ENCODE data around the gene PTPRN2. TPM values are rescaled to one million over a fixed set of nuclear protein-coding genes. Genes with fewer than 3 reads are reported as not detected.

PTPRN2 gene
- total and polyA plus RNA-seq, 2 of the 13 experiments (the other 11 are each of a cell fraction or from before 2014, with no cell fraction given) = 2.5 to 24.2 TPM

- no peaks in the 10 kb centered on the region for H3K36me3 ChIP-seq (replicated peaks in 1 of 2; ENCODE audit: control insufficient read depth in 1 of 2, insufficient read depth in 2 of 2, low read length in 2 of 2)
- FAIRE-seq = no peak
Observed at GRCh38 chr7:157755741-157756140, 831.9 kb downstream of the PTPRN2 start.

More at GRCh38 chr7:157755741-157756140, 831.9 kb downstream of the PTPRN2 start:
- Histone ChIP-seq H3K9ac (ENCODE audit: insufficient read depth, low read depth, low read length) (no peak overlapping the region), H4K20me1 (ENCODE audit: insufficient read depth, low read length) (peaks cover 14% of the 10 kb centered on the region; the same call in 1 of the 2 replicates), H3K9me3 (ENCODE audit: low read length) (no peaks in the 10 kb centered on the region), H3K27ac (ENCODE audit: extremely low read length, insufficient read depth, low read length) (no peak overlapping the region), H3K4me2 (ENCODE audit: low read depth, low read length) (no peak overlapping the region), H3K27me3 (ENCODE audit: control insufficient read depth in 1 of 2, insufficient read depth in 2 of 2, low read length in 2 of 2) (no peaks in the 10 kb centered on the region; a peak in 3 of 5 replicates), H2AFZ (ENCODE audit: low read length) (no peak overlapping the region), H3K4me1 (ENCODE audit: insufficient read depth, low read length) (no peaks in the 10 kb centered on the region), H3K79me2 (ENCODE audit: insufficient read depth, low read length) (no peaks in the 10 kb centered on the region), H3K4me3 (replicated peaks in 1 of 3; ENCODE audit: insufficient read depth in 1 of 3, low read depth in 2 of 3, low read length in 3 of 3) (no peak overlapping the region)
- 57% methylated on average over 7 of the region's 7 CpGs for WGBS (ENCODE audit: low lambda C conversion rate)
- in situ Hi-C loops (cut with HindIII; ENCODE audit: extremely low pct_ligation_motif_present, low pct_unique_long_range_greater_than_20kb) (no loop called here), intact Hi-C loops (cut with micrococcal nuclease; ENCODE audit: unreplicated experiment) (no loop called here)
- BruUV-seq (replicated peaks) = no TSS peak
- no peak for DNase-seq (ENCODE audit: low spot score)
- ChIA-PET POLR2A (no interaction called here), CTCF (ENCODE audit: low intra/inter-chr PET ratio, low total read pairs) (no interaction called here)
- no peak for ATAC-seq
- no peak for TF ChIP-seq TP53 (CRISPR knock-in tag; conservative IDR thresholded peaks at IDR 0.05)
- TF ChIP-seq ZNF496 (CRISPR knock-in tag; IDR thresholded peaks at IDR 0.05; ENCODE audit: insufficient replicate concordance) = no peak
- TF ChIP-seq FOXC1 (CRISPR knock-in tag; IDR thresholded peaks at IDR 0.05; ENCODE audit: borderline replicate concordance) = no peak
- TF ChIP-seq ZNF18 (CRISPR knock-in tag; IDR thresholded peaks at IDR 0.05; ENCODE audit: insufficient replicate concordance) = no peak
- TF ChIP-seq NCOA1 (CRISPR knock-in tag; IDR thresholded peaks at IDR 0.05) = no peak
- TF ChIP-seq ZNF605 (CRISPR knock-in tag; IDR thresholded peaks at IDR 0.05) = no peak
- TF ChIP-seq ZNF569 (CRISPR knock-in tag; IDR thresholded peaks at IDR 0.05; ENCODE audit: borderline replicate concordance) = no peak
- TF ChIP-seq ZNF317 (CRISPR knock-in tag; IDR thresholded peaks at IDR 0.05) = no peak
- TF ChIP-seq HIVEP1 (CRISPR knock-in tag; IDR thresholded peaks at IDR 0.05) = no peak
- TF ChIP-seq TAF1 (CRISPR knock-in tag; IDR thresholded peaks at IDR 0.05) = no peak
- no peak for TF ChIP-seq CERS6 (CRISPR knock-in tag; IDR thresholded peaks at IDR 0.05)
- no peak for TF ChIP-seq ZNF773 (CRISPR knock-in tag; IDR thresholded peaks at IDR 0.05; ENCODE audit: borderline replicate concordance)
- TF ChIP-seq ATF6 (CRISPR knock-in tag; conservative IDR thresholded peaks at IDR 0.05) = no peak
- TF ChIP-seq ZKSCAN1 (IDR thresholded peaks at IDR 0.05; ENCODE audit: low read length) = no peak
- no peak for TF ChIP-seq ZBTB1 (CRISPR knock-in tag; IDR thresholded peaks at IDR 0.05; ENCODE audit: borderline replicate concordance)
- TF ChIP-seq ZNF235 (CRISPR knock-in tag; IDR thresholded peaks at IDR 0.05; ENCODE audit: borderline replicate concordance) = no peak
